ENCODE results near the gene CACNB2. TPM values are rescaled to one million over a fixed set of nuclear protein-coding genes. Genes with fewer than 3 reads are reported as not detected.

The CACNB2 gene
- total RNA-seq, 1 donor from 2014 or later = 3.5 TPM

DNA sequence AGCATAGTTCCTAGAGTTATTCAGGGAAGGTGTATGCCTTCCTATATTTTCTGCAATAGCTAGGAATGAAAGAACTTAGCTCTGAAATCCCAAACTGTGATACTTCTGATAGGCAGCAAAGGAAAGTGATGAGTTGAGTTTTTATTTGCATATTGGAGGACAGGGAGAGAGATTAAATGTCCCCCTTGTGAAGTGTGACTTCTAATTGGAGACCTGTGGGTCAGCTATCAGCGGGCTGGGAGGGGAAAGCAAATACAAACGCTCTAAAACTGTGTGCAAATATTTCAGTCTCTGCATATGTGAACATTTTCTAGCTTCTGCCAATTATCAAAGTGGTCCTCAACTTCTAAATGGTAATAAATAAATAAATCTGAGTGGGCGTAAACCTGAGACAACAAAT is 203.3 kb downstream of the CACNB2 start:
- no peaks in the 10 kb centered on the region for H3K36me3 ChIP-seq
- peaks cover 5% of the 10 kb centered on the region for H3K27me3 Mint-ChIP-seq (ENCODE audit: insufficient read depth, low read depth)
- no peak overlapping the region for H3K27ac Mint-ChIP-seq
- no peak overlapping the region for H3K9ac ChIP-seq
- H3K27me3 ChIP-seq = no peaks in the 10 kb centered on the region
- H3K36me3 Mint-ChIP-seq = no peaks in the 10 kb centered on the region
- no peaks in the 10 kb centered on the region for H4K20me1 ChIP-seq (ENCODE audit: low read depth)
- H3K79me2 ChIP-seq (ENCODE audit: low read depth) = no peaks in the 10 kb centered on the region
- H3K9me3 ChIP-seq (ENCODE audit: low read depth) = no peaks in the 10 kb centered on the region
- no peaks in the 10 kb centered on the region for H3F3A ChIP-seq (ENCODE audit: low read depth)
- no peaks in the 10 kb centered on the region for H3K4me1 ChIP-seq
- no peak overlapping the region for H3K4me3 ChIP-seq
- no peak overlapping the region for H2AFZ ChIP-seq (replicated peaks)
- DNase-seq (ENCODE audit: low spot score) = no peak
- H3K27ac ChIP-seq = no peak overlapping the region
- no peak overlapping the region for H3K4me2 ChIP-seq
- no peaks in the 10 kb centered on the region for H3K9me3 Mint-ChIP-seq
- peaks cover 9% of the 10 kb centered on the region for H3K4me1 Mint-ChIP-seq
- H3K4me3 Mint-ChIP-seq = no peak overlapping the region
- no peak for TF ChIP-seq EZH2phosphoT487 (IDR thresholded peaks at IDR 0.05)
- no peak for TF ChIP-seq EZH2 (IDR thresholded peaks at IDR 0.05)
- TF ChIP-seq, protein P1, sequence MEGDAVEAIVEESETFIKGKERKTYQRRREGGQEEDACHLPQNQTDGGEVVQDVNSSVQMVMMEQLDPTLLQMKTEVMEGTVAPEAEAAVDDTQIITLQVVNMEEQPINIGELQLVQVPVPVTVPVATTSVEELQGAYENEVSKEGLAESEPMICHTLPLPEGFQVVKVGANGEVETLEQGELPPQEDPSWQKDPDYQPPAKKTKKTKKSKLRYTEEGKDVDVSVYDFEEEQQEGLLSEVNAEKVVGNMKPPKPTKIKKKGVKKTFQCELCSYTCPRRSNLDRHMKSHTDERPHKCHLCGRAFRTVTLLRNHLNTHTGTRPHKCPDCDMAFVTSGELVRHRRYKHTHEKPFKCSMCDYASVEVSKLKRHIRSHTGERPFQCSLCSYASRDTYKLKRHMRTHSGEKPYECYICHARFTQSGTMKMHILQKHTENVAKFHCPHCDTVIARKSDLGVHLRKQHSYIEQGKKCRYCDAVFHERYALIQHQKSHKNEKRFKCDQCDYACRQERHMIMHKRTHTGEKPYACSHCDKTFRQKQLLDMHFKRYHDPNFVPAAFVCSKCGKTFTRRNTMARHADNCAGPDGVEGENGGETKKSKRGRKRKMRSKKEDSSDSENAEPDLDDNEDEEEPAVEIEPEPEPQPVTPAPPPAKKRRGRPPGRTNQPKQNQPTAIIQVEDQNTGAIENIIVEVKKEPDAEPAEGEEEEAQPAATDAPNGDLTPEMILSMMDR (IDR thresholded peaks at IDR 0.05) = no peak

DNA sequence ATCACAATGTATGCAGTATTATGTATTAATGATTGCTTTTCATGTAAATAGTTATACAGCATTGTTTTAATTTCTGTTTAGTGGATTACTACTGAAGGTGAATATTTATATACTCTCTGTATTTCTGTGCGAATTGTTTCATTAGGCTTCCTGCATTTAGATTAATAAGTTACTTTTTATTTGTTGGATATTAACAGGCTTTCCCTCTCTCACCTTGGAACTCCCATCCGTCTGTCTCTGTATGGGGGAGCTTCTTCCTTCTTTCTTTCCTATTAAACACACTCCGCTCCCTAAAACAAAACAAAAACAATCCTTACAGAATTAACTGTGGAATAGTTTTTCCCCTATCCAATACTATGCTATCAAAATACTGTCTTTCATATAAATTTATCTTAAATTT is 205.1 kb downstream of the CACNB2 start:
- Mint-ChIP-seq H3K4me1 (peaks cover 11% of the 10 kb centered on the region), H3K4me3 (no peak overlapping the region), H3K27ac (no peak overlapping the region), H3K36me3 (no peaks in the 10 kb centered on the region), H3K27me3 (ENCODE audit: insufficient read depth, low read depth) (peaks cover 5% of the 10 kb centered on the region), H3K9me3 (no peaks in the 10 kb centered on the region)
- no peaks in the 10 kb centered on the region for H3F3A ChIP-seq (ENCODE audit: low read depth)
- no peaks in the 10 kb centered on the region for H3K4me1 ChIP-seq
- no peak overlapping the region for H3K4me2 ChIP-seq
- H3K27me3 ChIP-seq = no peaks in the 10 kb centered on the region
- H3K4me3 ChIP-seq = no peak overlapping the region
- no peaks in the 10 kb centered on the region for H4K20me1 ChIP-seq (ENCODE audit: low read depth)
- no peak overlapping the region for H3K9ac ChIP-seq
- no peaks in the 10 kb centered on the region for H3K36me3 ChIP-seq
- DNase-seq (ENCODE audit: low spot score) = no peak
- no peak overlapping the region for H3K27ac ChIP-seq
- H2AFZ ChIP-seq (replicated peaks) = no peak overlapping the region
- TF ChIP-seq EZH2 (IDR thresholded peaks at IDR 0.05) = no peak
- TF ChIP-seq, protein P1 (IDR thresholded peaks at IDR 0.05) = no peak
- TF ChIP-seq EZH2phosphoT487 (IDR thresholded peaks at IDR 0.05) = no peak
- H3K9me3 ChIP-seq (ENCODE audit: low read depth) = no peaks in the 10 kb centered on the region
- no peaks in the 10 kb centered on the region for H3K79me2 ChIP-seq (ENCODE audit: low read depth)

DNA sequence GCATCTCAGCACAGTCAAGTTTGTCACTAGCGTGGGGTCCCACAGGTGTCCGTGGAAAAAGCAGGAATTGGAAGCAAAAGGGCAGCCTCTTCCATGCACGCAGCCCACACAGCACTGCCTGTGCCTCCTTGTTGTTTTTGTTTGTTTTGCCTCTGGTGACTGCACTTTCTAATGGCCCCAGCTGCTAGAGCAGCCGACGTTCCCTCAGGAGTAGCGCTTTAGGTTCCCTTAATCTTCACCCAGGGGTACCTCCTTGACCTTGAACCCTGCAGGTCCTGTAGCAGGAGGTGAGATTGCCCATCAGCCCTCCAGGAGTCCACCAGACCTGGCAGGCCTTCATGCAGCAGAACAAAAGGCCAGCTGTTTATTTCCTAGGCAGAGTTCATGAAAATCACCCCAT is 210.1 kb downstream of the CACNB2 start:
- Mint-ChIP-seq H3K4me1 (peaks cover 10% of the 10 kb centered on the region), H3K27me3 (ENCODE audit: insufficient read depth, low read depth) (peaks cover 5% of the 10 kb centered on the region)
- no peak overlapping the region for H3K4me2 ChIP-seq

More for the DNA sequence above, 210.1 kb downstream of the CACNB2 start:
- Histone ChIP-seq H3K9ac (no peak overlapping the region), H4K20me1 (ENCODE audit: low read depth) (no peaks in the 10 kb centered on the region), H3K79me2 (ENCODE audit: low read depth) (no peaks in the 10 kb centered on the region), H3K9me3 (ENCODE audit: low read depth) (no peaks in the 10 kb centered on the region), H3K27me3 (no peaks in the 10 kb centered on the region), H3K4me1 (no peaks in the 10 kb centered on the region), H3F3A (ENCODE audit: low read depth) (no peaks in the 10 kb centered on the region), H3K36me3 (no peaks in the 10 kb centered on the region), H2AFZ (replicated peaks) (no peak overlapping the region), H3K27ac (no peak overlapping the region), H3K4me3 (no peak overlapping the region)
- Mint-ChIP-seq H3K4me3 (no peak overlapping the region), H3K36me3 (no peaks in the 10 kb centered on the region), H3K9me3 (no peaks in the 10 kb centered on the region), H3K27ac (no peak overlapping the region)
- DNase-seq (ENCODE audit: low spot score) = no peak
- TF ChIP-seq EZH2 (IDR thresholded peaks at IDR 0.05) = no peak
- TF ChIP-seq, protein P1 (IDR thresholded peaks at IDR 0.05) = no peak

All from neural progenitor cell (in vitro differentiated cells).